Body of pancreas (tissue), 4 donors: Measurements from ENCODE around the gene ZNF891.

Experiments used
- CTCF ChIP-seq, 7 experiments: fragments of 450-650 bp in 4 of 7; fragments of 200-600 bp in 3 of 7; sonication (generic) in 3 of 7; IDR thresholded peaks; one replicate each; pipeline ENCODE4 v1.5.1; 2016 to 2019; ENCODE audit warnings: antibody characterized with exemption in 7 of 7
- POLR2A ChIP-seq, 3 donors: fragments of 450-650 bp; IDR thresholded peaks; one replicate each; pipeline ENCODE4 v1.6.1; 2016; ENCODE audit warnings: antibody characterized with exemption in 3 of 3, mild to moderate bottlenecking in 2 of 3

GRCh38 chr12:133057446-133057845, 72.6 kb downstream of the ZNF891 start:
- TF ChIP-seq CTCF (IDR thresholded peaks at IDR 0.05) (no peak), POLR2A (IDR thresholded peaks at IDR 0.05) (no peak)
